A673 (cell line): ENCODE measurements around the gene DNAH8.

Source experiments
- EZH2 ChIP-seq: fragments of 200-600 bp; sonication (generic); IDR thresholded peaks from 2 replicates; pipeline ENCODE4 v1.6.1; 2017; ENCODE audit warnings: borderline replicate concordance, low read depth, mild to moderate bottlenecking, mixed read lengths, antibody characterized with exemption, low read length; ENCODE audit not compliant: poor library complexity, severe bottlenecking
- TF ChIP-seq, protein P1 (sequence below): fragments of 300-800, 200-600 bp; sonication (generic); conservative IDR thresholded peaks from 2 replicates; pipeline ENCODE4 v1.5.1; 2017; ENCODE audit warnings: low read depth, mild to moderate bottlenecking, antibody characterized with exemption, low read length, moderate library complexity, mixed read lengths

GRCh38 chr6:39017547-39017880 lies 302.4 kb downstream of the DNAH8 start:
- TF ChIP-seq, protein P1, sequence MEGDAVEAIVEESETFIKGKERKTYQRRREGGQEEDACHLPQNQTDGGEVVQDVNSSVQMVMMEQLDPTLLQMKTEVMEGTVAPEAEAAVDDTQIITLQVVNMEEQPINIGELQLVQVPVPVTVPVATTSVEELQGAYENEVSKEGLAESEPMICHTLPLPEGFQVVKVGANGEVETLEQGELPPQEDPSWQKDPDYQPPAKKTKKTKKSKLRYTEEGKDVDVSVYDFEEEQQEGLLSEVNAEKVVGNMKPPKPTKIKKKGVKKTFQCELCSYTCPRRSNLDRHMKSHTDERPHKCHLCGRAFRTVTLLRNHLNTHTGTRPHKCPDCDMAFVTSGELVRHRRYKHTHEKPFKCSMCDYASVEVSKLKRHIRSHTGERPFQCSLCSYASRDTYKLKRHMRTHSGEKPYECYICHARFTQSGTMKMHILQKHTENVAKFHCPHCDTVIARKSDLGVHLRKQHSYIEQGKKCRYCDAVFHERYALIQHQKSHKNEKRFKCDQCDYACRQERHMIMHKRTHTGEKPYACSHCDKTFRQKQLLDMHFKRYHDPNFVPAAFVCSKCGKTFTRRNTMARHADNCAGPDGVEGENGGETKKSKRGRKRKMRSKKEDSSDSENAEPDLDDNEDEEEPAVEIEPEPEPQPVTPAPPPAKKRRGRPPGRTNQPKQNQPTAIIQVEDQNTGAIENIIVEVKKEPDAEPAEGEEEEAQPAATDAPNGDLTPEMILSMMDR: no peak
- TF ChIP-seq EZH2: no peak
